Mesodermal cell (in vitro differentiated cells): ENCODE data around the gene RAPGEF5.
A peak's percentile ranks its signal among the peaks of the same experiment; 100 is the strongest.

Source experiments
- H3K27ac ChIP-seq: 2 replicates; pipeline ENCODE4 v1.7.0; 2013; ENCODE audit warnings: mild to moderate bottlenecking, low read depth, low read length, moderate library complexity; ENCODE audit not compliant: severe bottlenecking
- H3K36me3 ChIP-seq: 2 replicates; pipeline ENCODE4 v1.7.1; 2013; ENCODE audit warnings: mild to moderate bottlenecking, low read length, moderate library complexity; ENCODE audit not compliant: control insufficient read depth, insufficient read depth
- H3K4me1 ChIP-seq: one replicate; pipeline ENCODE4 v1.7.1; 2013; ENCODE audit warnings: mild to moderate bottlenecking, low read length; ENCODE audit not compliant: insufficient read depth, control insufficient read depth, poor library complexity, severe bottlenecking
- H3K4me3 ChIP-seq: 2 replicates; pipeline ENCODE4 v1.7.0; 2013; ENCODE audit warnings: low read length, control low read depth, mild to moderate bottlenecking; ENCODE audit not compliant: insufficient read depth, poor library complexity, severe bottlenecking; ENCODE audit errors: extremely low read depth
- H3K9me3 ChIP-seq: 2 replicates; pipeline ENCODE4 v1.7.1; 2013; ENCODE audit warnings: mild to moderate bottlenecking, low read length, moderate library complexity; ENCODE audit not compliant: control insufficient read depth
- WGBS, 2 experiments: methylation state at CpG; one replicate each; pipeline ENCODE4 v1.1.5; 2013; ENCODE audit warnings: missing lambda C conversion rate in 2 of 2; ENCODE audit not compliant: insufficient coverage in 2 of 2; 5-methylcytosine and 5-hydroxymethylcytosine counted together

The RAPGEF5 gene

GRCh38 chr7:22205631-22206030 is 151.3 kb downstream of the RAPGEF5 start:
- Histone ChIP-seq H3K36me3 (no peaks in the 10 kb centered on the region), H3K27ac (no peak overlapping the region), H3K9me3 (no peaks in the 10 kb centered on the region), H3K4me3 (no peak overlapping the region), H3K4me1 (peaks cover 7% of the 10 kb centered on the region)

- WGBS, 2 experiments, result 83 to 100% methylated on average over 3 to 4 of the region's 4 CpGs
- Histone ChIP-seq H3K9me3 (no peaks in the 10 kb centered on the region), H3K4me1 (no peaks in the 10 kb centered on the region), H3K4me3 (no peak overlapping the region), H3K36me3 (no peaks in the 10 kb centered on the region), H3K27ac (no peak overlapping the region)
Measured at GRCh38 chr7:22204312-22204711, 152.6 kb downstream of the RAPGEF5 start.

GRCh38 chr7:22202141-22202540 is 154.8 kb downstream of the RAPGEF5 start:
- no peaks in the 10 kb centered on the region for H3K36me3 ChIP-seq
- no peak overlapping the region for H3K27ac ChIP-seq
- H3K9me3 ChIP-seq, result no peaks in the 10 kb centered on the region
- no peaks in the 10 kb centered on the region for H3K4me1 ChIP-seq
- no peak overlapping the region for H3K4me3 ChIP-seq
- 100% methylated on average over 1 of the region's 1 CpG for WGBS, 2 experiments

- no peaks in the 10 kb centered on the region for H3K4me1 ChIP-seq
- H3K4me3 ChIP-seq, result no peak overlapping the region
- H3K27ac ChIP-seq, result no peak overlapping the region
- 63 to 100% methylated on average over 1 to 2 of the region's 4 CpGs for WGBS, 2 experiments
- no peaks in the 10 kb centered on the region for H3K9me3 ChIP-seq
- no peaks in the 10 kb centered on the region for H3K36me3 ChIP-seq
Measured at GRCh38 chr7:22201186-22201880, 155.6 kb downstream of the RAPGEF5 start.

- no peaks in the 10 kb centered on the region for H3K4me1 ChIP-seq
- no peaks in the 10 kb centered on the region for H3K36me3 ChIP-seq
- no peak overlapping the region for H3K4me3 ChIP-seq
- H3K9me3 ChIP-seq, result no peaks in the 10 kb centered on the region
- H3K27ac ChIP-seq, result no peak overlapping the region
Measured at GRCh38 chr7:22200777-22201176, 156.2 kb downstream of the RAPGEF5 start.

- Histone ChIP-seq H3K36me3 (no peaks in the 10 kb centered on the region), H3K27ac (no peak overlapping the region), H3K4me3 (no peak overlapping the region), H3K9me3 (no peaks in the 10 kb centered on the region), H3K4me1 (no peaks in the 10 kb centered on the region)
- 88% methylated on average over 1 of the region's 4 CpGs; no CpG with 5 or more reads in 1 of the 2 experiments for WGBS, 2 experiments
Measured at GRCh38 chr7:22200238-22200637, 156.7 kb downstream of the RAPGEF5 start.

- 76 to 100% methylated on average over 1 to 3 of the region's 3 CpGs for WGBS, 2 experiments
- H3K4me3 ChIP-seq, result no peak overlapping the region
- no peaks in the 10 kb centered on the region for H3K9me3 ChIP-seq
- no peak overlapping the region for H3K27ac ChIP-seq
- H3K36me3 ChIP-seq, result no peaks in the 10 kb centered on the region
- peaks cover 4% of the 10 kb centered on the region for H3K4me1 ChIP-seq
Measured at GRCh38 chr7:22197376-22197775, 159.6 kb downstream of the RAPGEF5 start.

- no peaks in the 10 kb centered on the region for H3K36me3 ChIP-seq
- peaks cover 4% of the 10 kb centered on the region for H3K4me1 ChIP-seq
- no peak overlapping the region for H3K27ac ChIP-seq
- H3K9me3 ChIP-seq, result no peaks in the 10 kb centered on the region
- no peak overlapping the region for H3K4me3 ChIP-seq
- WGBS, 2 experiments, result 87 to 96% methylated on average over 4 to 6 of the region's 6 CpGs
Measured at GRCh38 chr7:22196429-22196828, 160.5 kb downstream of the RAPGEF5 start.

- WGBS, 2 experiments, result 43% methylated on average over 1 of the region's 9 CpGs; no CpG with 5 or more reads in 1 of the 2 experiments
Measured at GRCh38 chr7:22195397-22196172, 161.4 kb downstream of the RAPGEF5 start.

GRCh38 chr7:22194658-22195273 is 162.2 kb downstream of the RAPGEF5 start:
- Histone ChIP-seq H3K4me1 (peaks cover 4% of the 10 kb centered on the region), H3K9me3 (no peaks in the 10 kb centered on the region), H3K36me3 (no peaks in the 10 kb centered on the region), H3K4me3 (no peak overlapping the region), H3K27ac (no peak overlapping the region)
- WGBS, 2 experiments, result 55 to 73% methylated on average over 8 to 9 of the region's 10 CpGs

More at GRCh38 chr7:22195397-22196172, 161.4 kb downstream of the RAPGEF5 start:
- Histone ChIP-seq H3K4me3 (no peak overlapping the region), H3K9me3 (no peaks in the 10 kb centered on the region), H3K27ac (peak overlapping the region; percentile 26), H3K4me1 (peaks cover 4% of the 10 kb centered on the region), H3K36me3 (no peaks in the 10 kb centered on the region)
